HTR-8/SVneo (cell line): ENCODE measurements around the gene PAX8.

ENCODE experiments used
- DNase-seq: peaks from one replicate; pipeline ENCODE4 v3.0.0; 2011; ENCODE audit warnings: low spot score, mixed read lengths; ENCODE audit not compliant: insufficient read length
- FAIRE-seq: peaks from 2 replicates; lab custom pipeline; 2011; peaks lifted over from hg19 to GRCh38; lab: Jason Lieb, UNC

The PAX8 gene

DNA sequence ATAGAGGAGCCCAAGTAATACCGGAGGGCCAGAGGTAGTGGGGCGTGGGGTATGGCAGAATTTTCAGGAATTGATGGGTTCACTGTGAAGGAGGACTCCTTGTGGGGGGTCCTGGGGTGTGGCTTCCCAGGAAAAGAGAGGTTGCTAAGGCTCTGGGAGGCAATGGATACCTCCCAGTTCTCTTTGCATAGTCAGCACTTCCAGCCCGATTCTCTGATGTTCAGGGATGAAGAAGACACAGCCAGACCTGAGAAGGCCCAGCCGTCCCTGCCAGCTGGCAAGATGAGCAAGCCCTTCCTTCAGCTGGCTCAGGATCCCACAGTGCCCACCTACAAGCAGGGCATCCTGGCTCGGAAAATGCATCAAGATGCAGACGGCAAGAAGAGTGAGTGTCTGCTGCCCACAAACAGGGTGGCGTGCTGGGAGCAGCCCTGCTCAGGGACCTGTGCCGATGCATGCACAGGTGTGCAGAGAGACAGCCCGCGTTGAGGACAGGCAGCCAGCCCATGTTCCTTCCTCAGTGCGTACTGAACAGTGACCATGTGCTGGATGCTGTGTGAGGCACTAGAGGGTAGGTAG, 82.7 kb downstream of the PAX8 start:
- FAIRE-seq (no peak), DNase-seq (no peak)

DNA sequence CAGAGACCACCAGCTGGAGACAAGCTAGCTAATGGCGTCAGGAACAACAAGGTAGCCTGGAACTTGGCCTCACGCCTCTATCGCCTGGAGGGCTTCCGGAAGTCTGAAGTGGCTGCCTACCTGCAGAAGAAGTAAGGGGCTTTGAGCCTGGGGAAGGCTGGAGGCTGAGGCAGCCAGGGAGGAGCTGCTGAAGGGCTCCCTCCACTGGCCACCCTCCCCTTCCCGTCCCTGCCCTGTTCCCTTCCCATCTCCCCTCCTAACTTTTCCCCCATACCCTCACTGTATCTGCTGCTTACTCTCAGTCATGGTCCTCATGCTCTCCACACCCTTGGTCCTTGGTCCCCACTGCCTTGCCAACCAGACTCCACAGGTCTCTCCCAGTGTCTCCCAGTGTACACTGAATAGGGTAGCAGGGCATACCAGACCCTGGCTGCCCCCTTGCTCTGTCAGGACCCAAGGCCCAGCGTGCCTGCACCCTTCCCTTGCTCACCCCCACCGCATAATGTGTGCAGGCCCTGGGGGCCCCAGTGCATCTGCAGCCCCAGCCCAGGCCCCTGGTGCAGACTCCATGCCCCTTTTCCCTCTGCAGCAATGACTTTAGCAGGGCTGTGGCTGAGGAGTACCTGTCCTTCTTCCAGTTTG, 86.1 kb downstream of the PAX8 start:
- FAIRE-seq = no peak

DNA sequence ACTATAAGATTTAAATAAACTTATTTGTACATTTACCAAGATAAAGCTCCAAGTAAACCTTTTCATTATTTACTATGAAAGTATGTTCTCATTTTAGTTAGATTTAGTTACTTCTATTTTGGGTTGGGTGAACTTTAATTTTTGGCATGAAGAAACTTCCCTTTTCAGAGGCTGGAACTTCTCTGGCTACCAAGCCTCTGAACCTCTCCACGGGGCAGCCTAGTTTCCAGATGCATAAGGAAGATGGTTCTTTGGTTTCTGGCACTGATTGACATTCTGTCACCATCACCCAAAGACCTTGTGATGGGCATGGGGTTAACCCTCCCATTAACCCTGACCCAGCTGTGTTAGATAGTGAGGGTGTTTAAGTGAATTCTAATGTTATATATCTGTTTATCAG, 87.8 kb downstream of the PAX8 start:
- DNase-seq (no peak), FAIRE-seq (no peak)

More for the DNA sequence above, 86.1 kb downstream of the PAX8 start:
- no peak for DNase-seq

DNA sequence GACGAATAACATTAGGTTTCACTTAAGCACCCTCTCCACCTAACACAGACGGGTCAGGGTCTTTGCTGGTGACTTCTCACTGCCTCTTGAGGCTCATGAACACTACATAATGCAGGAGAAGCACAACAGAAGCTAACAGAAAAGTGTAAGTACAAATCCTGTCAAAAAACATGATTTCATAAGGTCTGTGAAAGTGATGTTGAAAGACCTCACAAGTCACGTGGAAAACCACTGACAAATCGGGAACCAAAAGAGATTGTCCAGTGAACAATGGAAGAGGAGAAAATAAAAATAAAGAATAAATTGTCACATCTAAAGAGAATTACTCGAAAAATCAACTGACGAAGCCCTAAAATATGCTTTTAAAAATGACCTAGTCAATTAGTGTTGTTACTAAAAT, 91.0 kb downstream of the PAX8 start:
- FAIRE-seq (no peak), DNase-seq (no peak)

DNA sequence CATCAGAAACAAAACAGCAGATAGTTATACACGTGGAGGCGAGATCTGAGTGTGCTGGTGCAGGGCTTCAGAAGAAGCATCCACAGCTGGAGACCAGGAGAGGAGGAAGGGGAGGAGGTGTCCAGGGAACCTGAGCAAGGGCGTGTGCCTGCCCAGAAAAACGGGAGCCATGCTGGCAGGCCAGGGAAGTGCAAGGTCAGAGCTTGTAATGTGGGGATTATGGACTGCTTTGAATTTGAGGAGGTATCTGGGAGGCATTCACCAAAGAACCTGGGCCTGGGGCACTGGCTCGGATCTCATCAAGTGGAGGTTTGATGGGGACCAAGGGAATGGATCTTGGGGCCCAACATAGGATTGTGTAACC, 92.3 kb downstream of the PAX8 start:
- FAIRE-seq (no peak), DNase-seq (no peak)

DNA sequence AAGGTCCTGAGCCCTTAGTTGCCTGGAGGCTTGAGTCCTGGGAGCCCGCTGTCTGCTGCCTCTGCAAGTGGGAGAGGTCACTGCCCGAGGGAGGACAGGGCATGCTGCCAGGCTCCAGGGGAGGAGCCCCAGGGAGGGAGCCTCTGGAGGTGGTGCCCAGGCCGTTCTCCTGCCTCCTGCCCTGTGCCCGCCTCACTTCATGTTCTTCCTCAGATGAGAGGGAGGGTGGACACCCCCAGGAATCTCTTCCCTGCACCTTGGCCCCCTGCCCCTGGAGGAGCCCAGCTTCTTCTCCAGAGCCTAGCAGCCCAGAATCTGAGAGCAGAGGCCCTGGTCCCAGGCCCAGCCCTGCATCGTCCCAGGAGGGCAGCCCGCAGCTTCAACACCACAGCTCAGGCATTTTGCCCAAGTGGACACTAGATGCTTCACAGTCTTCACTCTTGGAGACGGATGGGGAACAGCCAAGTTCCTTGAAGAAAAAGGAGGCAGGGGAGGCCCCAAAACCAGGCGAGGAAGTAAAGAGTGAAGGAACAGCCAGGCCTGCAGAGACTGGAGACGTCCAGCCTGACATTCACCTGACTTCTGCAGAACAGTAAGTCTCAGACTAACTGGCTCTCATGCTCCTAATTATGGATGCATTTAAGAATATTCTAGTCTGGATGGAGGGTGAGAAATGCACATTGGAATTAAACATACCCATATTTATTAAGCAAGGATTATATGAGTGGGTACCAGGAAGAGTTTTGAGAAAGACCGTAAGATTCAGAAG, 92.9 kb downstream of the PAX8 start:
- DNase-seq (no peak), FAIRE-seq (no peak)

DNA sequence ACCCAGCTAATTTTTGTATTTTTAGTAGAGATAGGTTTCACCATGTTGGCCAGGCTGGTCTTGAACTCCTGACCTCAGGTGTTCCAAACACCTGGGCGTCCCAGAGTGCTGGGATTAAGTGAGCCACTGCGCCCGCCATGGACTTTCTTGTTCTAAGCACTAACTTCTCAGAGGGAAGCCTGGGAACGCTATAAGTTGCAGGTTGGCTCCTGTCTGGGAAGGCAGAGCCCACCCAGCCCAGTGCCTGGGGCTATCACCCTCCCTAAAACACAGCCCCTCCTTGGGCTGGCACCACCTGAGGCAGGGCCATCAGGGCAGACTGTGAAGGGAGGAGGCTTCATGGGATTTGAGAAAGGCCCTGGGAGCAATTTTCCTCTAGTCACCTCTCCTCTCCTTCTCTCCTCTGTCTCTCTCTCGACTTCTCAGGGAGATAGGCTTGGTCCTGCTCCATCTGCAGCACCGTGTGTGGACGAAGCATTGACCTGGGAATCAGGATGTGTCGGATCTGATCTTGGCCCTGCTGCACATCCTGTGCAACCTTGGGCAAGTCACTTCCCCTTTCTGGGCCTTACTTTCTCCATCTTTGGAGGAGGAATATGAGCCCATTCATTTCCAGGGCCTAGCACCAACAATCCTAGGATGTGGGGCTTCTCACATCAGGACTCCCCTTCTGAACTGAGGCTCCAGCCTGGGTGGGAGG, 94.0 kb downstream of the PAX8 start:
- FAIRE-seq = no peak
- no peak for DNase-seq

DNA sequence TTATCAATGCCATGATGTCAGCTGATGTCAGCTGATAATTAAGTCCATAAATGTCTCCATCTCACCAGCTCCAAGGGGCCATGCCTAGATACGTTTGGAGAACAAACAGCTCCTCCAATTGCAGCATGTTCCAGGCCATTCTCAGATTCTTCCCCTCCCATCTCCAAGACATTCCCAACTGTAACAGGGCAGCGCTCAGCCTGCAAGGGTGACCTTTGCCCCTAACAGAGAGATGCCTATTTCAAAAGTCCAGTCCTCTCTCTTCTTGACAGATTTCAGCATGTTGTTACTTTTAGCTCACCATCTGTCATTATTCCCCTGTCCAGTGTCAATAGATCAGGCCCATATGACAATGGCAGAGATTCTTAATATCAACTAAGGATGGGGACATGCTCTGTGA, 95.0 kb downstream of the PAX8 start:
- no peak for FAIRE-seq
- no peak for DNase-seq

DNA sequence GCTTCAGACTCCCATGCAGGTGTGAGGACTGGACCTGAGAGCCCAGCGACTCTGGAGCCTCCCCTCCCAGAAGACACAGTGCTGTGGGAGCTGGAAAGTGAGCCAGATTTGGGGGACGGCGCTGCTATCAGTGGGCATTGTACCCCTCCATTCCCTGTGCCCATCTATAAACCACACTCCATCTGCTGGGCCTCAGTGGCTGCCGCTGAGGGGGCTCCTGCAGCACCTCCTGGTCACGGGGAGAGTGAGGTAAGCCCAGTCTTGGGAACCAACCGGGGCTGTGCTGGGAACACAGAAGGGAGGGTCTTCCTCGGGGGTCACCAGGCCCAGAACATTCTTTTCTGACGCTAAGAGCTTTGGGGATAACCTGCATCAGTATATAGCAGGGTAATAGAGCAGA, 95.5 kb downstream of the PAX8 start:
- no peak for DNase-seq
- no peak for FAIRE-seq

DNA sequence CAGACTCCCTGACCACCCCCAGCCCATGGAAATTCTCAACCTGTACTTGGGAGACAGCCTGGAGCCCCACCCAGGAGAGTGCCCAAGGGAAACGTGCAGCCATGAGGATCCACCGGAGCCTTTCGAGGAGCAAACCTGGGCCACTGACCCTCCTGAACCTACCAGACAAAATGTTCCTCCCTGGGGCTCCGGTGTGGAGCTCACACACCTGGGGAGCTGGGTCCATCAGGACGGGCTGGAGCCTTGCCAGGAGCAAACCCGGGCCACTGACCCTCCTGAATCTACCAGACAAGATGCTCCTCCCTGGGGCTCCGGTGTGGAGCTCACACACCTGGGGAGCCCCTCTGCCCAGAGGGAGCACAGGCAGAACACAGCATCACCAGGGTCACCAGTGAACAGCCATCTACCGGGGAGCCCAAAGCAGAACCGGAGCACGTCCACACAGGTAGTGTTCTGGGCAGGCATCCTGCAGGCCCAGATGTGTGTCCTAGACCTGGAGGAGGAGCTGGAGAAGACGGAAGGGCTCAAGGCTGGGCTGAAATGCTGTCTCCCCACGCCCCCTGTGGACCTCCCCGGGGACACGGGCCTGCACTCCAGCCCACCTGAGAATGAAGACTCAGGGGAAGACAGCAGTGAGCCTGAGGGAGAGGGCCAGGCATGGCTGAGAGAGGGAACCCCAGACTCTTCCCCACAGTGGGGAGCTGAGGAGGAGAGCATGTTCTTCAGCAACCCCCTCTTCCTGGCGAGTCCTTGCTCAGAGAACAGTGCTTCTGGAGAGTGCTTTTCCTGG, 96.1 kb downstream of the PAX8 start:
- DNase-seq (no peak), FAIRE-seq (no peak)

DNA sequence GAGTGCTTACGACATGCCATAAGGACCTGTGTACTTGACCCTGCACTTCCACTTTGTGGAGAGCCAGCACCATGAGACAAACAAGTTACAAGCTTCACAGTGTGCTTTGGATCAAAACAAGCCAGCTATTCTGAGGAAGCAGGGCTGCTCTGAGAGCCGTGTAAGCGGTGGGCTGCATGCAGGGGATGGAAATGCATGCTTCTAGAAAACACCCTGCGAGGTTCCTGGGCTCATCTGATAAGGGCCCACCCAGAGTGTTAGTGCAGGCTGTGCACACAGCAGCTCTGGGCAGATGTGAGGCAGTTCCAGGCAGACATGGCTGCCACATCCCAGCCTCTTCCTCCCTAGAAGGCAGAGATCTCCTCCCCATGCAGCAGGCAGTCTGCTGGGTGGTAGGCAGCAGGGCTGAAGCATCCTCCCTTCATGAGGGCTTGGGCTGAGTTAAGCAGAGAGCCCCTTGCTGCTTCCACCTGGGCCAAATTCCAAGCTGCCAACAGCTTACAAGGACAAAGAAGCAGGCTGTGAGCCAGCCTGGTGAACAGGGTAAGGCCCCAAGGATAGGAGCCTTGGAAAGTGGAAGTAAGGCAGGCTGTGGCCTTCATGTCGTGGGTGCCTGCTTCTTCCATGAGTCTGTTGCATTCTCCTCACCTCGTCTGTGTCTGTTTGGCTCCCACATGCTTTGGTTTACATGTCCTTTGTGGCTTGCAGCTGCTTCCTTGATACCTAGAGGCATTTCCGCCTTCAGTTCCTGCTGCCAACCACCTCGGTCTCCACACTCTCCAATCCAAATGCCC, 97.3 kb downstream of the PAX8 start:
- DNase-seq (no peak), FAIRE-seq (no peak)

DNA sequence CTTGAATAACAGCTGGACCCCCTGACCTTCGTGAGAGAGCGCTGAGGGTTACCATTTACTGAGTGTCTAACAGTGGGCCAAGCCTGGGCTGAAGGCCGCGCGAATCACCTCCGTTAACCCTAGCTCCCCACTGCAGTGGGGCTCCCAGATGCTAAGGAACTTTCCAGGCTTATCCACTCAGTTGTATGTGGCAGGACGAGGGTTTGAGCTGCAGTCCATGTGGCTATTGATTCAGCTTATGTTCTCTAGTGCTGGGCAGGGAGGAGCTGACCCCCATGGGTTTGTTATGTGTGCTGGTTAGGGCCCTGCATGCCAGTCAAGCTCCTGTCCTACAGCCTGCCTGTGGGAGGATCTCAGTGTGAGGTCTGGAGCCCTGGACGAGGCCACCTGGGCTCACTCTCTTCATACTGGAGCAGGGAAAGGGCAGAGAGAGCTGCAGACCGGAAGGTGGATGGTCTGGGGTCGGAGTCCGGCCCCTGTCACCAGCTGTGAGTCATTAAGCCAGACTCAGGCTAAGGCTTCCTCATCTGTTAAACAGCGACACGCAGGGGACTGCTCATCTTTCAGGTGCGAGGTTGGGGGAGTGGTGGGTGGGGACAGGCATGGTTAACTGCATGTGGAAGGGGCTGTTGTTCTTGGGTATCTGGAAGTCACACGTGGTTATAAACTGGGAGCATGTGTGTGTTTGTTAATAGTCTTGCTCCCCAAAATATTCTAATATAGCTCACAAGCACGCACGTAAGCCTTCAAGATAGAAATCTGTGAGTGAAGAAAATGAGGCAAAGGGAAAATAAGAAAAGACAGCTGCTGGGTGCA, 98.4 kb downstream of the PAX8 start:
- DNase-seq = no peak

DNA sequence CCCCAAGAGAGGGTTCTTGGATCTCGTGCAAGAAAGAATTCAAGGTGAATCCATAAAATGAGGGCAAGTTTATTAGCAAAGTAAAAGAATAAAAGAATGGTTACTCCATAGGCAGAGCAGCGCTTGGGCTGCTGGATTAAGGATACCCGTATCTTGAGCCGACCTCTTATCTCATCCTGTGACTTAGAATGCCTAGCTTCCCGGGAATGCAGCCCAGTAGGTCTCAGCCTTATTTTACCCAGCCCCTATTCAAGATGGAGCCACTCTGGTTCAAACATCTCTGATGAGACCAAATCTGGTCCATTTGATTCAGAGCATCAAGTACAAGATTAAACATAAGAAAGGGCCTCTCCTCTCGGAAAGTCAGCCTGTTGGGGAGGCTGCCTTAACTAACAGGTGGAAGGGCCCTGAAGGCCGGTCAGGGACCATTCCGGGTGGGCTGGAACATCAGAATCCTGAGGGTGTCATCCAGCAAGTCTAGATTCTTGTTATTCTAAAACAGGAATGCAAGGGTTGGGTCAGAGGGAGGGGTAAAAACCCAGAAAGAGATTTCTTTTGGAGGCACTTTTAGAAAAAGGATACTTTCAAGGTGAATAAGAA, 99.2 kb downstream of the PAX8 start:
- no peak for FAIRE-seq
- no peak for DNase-seq

More for the DNA sequence above, 98.4 kb downstream of the PAX8 start:
- FAIRE-seq = no peak

DNA sequence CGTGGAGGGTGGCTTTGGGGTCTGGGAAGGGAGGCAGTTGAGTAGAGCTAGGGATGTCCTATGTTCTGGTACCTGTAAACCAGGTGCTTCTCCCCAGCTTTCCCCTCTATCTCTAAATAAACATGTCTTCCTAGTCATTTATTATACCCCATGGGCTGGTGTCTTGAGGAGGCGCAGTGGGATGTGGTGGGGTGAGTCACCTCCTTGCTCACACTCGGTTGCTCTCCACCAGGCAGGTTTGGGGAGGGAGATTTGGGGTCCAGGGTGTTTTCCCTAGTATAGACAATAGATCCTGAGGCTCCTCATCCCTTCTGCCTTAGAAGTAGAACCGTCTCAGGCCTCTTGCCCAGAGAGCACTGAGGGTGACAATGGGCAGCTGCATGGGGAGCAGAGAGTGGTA, 99.8 kb downstream of the PAX8 start:
- FAIRE-seq (no peak), DNase-seq (no peak)

DNA sequence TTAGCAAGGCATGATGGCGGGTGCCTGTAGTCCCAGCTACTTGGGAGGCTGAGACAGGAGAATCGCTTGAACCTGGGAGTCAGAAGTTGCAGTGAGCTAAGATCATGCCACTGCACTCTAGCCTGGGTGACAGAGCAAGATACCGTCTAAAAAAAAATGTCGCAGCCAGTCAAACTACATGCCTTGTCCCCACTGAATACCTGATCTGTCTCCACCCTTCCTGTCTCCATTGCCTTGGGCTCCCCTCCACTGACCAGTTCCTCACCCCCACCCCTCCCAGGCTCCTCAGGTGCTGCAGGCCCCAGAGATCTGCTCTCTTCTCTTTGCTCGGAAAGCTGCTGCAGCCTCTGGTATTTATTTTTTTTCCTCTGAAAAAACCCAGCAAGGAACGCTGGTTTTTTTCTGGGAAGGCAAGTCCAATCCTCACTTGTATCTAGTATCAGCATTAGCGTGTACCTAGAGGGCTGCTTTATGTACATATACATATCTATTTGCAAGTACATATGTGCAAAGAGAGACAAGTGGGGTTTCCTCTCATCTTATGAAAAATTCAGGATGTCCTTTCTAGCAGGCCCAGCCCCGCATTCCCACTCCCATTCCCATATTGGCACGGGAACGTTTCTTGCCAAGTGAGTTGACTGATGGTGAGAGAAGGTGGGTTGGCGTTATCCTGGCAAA, 100.5 kb downstream of the PAX8 start:
- no peak for DNase-seq
- FAIRE-seq = no peak

DNA sequence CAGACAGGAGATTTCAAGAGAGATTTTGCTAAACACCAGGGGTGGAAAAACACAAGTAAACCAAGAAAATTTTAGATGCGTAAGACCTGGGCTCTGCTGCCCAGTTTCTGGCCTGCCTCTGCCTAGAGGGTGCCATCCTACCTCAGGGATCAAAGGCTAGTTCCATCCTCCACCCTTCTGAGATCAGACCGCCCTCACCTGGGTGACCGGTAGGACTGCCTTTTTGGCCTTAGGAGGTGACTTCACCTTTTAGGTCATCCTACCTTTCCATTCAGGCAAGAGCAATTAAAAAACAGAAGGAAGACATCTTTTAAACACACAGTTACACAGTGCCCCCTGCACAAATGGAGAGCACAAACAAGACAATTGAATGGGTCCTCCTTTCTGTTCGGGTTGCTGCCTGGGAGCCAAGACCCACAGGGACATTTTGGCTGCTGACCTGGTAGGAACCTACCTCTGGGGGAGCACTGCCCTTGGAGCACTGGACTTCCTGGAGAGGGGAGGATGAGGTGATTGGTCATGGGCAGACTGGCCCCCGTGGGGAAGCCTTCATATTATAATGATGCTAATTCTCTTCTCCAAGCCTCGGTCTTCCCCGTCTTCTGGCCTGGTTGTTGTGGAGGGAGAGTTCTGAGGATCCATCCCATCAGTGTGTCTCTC, 101.9 kb downstream of the PAX8 start:
- DNase-seq (no peak), FAIRE-seq (no peak)
